B cell (primary cell): ENCODE results near the gene KCTD17. TPM values are rescaled to one million over a fixed set of nuclear protein-coding genes. Genes with fewer than 3 reads are reported as not detected.

ENCODE experiments used
- ATAC-seq: fragments of 200-7000 bp; cut with Tn5 transposase; one replicate; pipeline ENCODE4 v1.10.0; 2021; ENCODE audit warnings: low read depth, mild to moderate bottlenecking, moderate number of reproducible peaks, moderate library complexity
- CTCF ChIA-PET: fragments of 350-600 bp; sonication (Branson Sonifier 250); formaldehyde crosslinking; loops from one replicate; lab custom pipeline; 2021; ENCODE audit warnings: antibody characterized with exemption, inconsistent platforms; lab: Charles Lee
- POLR2A ChIA-PET: fragments of 350-600 bp; sonication (Branson Sonifier 250); formaldehyde crosslinking; loops from one replicate; lab custom pipeline; 2021; ENCODE audit warnings: antibody characterized with exemption; lab: Charles Lee
- DNase-seq: peaks from one replicate; pipeline ENCODE4 v3.0.0; 2013
- H2AFZ ChIP-seq: 2 replicates; pipeline ENCODE4 v1.6.1; 2012; ENCODE audit warnings: mild to moderate bottlenecking, low read depth, low read length; ENCODE audit not compliant: insufficient read depth, poor library complexity, severe bottlenecking
- H3K27ac ChIP-seq, 2 donors: 1 replicate in 1 of 2; 2 replicates in 1 of 2; pipeline ENCODE4 v1.5.1; 2012 to 2013; ENCODE audit warnings: low read length in 2 of 2, mild to moderate bottlenecking in 2 of 2, moderate library complexity in 1 of 2
- H3K27me3 ChIP-seq, 4 experiments: fragments of 200-600 bp in 1 of 4; sonication (generic) in 1 of 4; replicated peaks in 1 of 4; 1 replicate in 2 of 4; 2 replicates in 2 of 4; pipeline versions ENCODE4 v1.6.1 to v1.7.0; 2013 to 2016; ENCODE audit warnings: low read length in 3 of 4, mild to moderate bottlenecking in 2 of 4, mixed read lengths in 1 of 4, moderate library complexity in 1 of 4; ENCODE audit not compliant: insufficient read depth in 4 of 4, control insufficient read depth in 3 of 4; ENCODE audit errors: control extremely low read depth in 1 of 4
- H3K36me3 ChIP-seq, 2 experiments: replicated peaks in 1 of 2; 1 replicate in 1 of 2; 2 replicates in 1 of 2; pipeline versions ENCODE4 v1.6.1 to v1.7.1; 2013; ENCODE audit warnings: low read length in 1 of 2; ENCODE audit not compliant: insufficient read depth in 2 of 2, control insufficient read depth in 1 of 2; ENCODE audit errors: control extremely low read depth in 1 of 2, extremely low read depth in 1 of 2
- H3K4me1 ChIP-seq, 2 donors: fragments of 200-600 bp in 1 of 2; sonication (generic) in 1 of 2; 1 replicate in 1 of 2; 2 replicates in 1 of 2; pipeline versions ENCODE4 v1.5.1 to v1.6.1; 2013 to 2017; ENCODE audit warnings: low read length in 2 of 2; ENCODE audit not compliant: control insufficient read depth in 2 of 2, insufficient read depth in 2 of 2
- H3K4me2 ChIP-seq: replicated peaks from 2 replicates; pipeline ENCODE3; 2012; ENCODE audit warnings: mild to moderate bottlenecking, low read depth, low read length; ENCODE audit not compliant: poor library complexity, severe bottlenecking
- H3K4me3 ChIP-seq, 5 experiments: fragments of 200-600 bp in 1 of 5; sonication (generic) in 1 of 5; 1 replicate in 3 of 5; 2 replicates in 2 of 5; pipeline versions ENCODE4 v1.5.1 to v1.7.0; 2011 to 2016; ENCODE audit warnings: low read length in 4 of 5, mild to moderate bottlenecking in 4 of 5, low read depth in 2 of 5, control low read depth in 1 of 5, moderate library complexity in 1 of 5; ENCODE audit not compliant: insufficient read depth in 1 of 5; ENCODE audit errors: control extremely low read depth in 1 of 5, extremely low read depth in 1 of 5
- H3K79me2 ChIP-seq: fragments of 200-600 bp; sonication (generic); one replicate; pipeline ENCODE4 v1.6.0; 2016; ENCODE audit warnings: low read length; ENCODE audit not compliant: control insufficient read depth, insufficient read depth
- H3K9ac ChIP-seq: fragments of 200-600 bp; sonication (generic); 2 replicates; pipeline ENCODE4 v1.6.1; 2017; ENCODE audit warnings: mild to moderate bottlenecking, low read length, moderate library complexity
- H3K9me3 ChIP-seq, 3 donors: one replicate each; pipeline versions ENCODE4 v1.6.1 to v1.7.1; 2013; ENCODE audit warnings: low read length in 2 of 3; ENCODE audit not compliant: control insufficient read depth in 2 of 3, insufficient read depth in 1 of 3; ENCODE audit errors: control extremely low read depth in 1 of 3
- H4K20me1 ChIP-seq: 2 replicates; pipeline ENCODE4 v1.6.0; 2012; ENCODE audit warnings: mild to moderate bottlenecking, low read length; ENCODE audit not compliant: insufficient read depth, control insufficient read depth, poor library complexity, severe bottlenecking
- H3K27ac Mint-ChIP-seq: one replicate; pipeline ENCODE4 v1.8.0; 2021; ENCODE audit warnings: mixed read lengths
- H3K27me3 Mint-ChIP-seq: one replicate; pipeline ENCODE4 v1.8.0; 2021; ENCODE audit warnings: mixed read lengths
- H3K4me1 Mint-ChIP-seq: one replicate; pipeline ENCODE4 v1.8.0; 2021; ENCODE audit warnings: mixed read lengths
- H3K4me3 Mint-ChIP-seq: one replicate; pipeline ENCODE4 v1.8.0; 2021; ENCODE audit warnings: mixed read lengths
- H3K9me3 Mint-ChIP-seq: one replicate; pipeline ENCODE4 v1.8.0; 2022; ENCODE audit warnings: mixed read lengths; ENCODE audit not compliant: insufficient read depth
- CTCF ChIP-seq: fragments of 200-600 bp; IDR thresholded peaks from one replicate; pipeline ENCODE4 v1.8.0; 2022; ENCODE audit warnings: antibody characterized with exemption, mild to moderate bottlenecking
- EZH2 ChIP-seq: IDR thresholded peaks from 2 replicates; pipeline ENCODE4 v1.6.1; 2012; ENCODE audit warnings: borderline replicate concordance, low read depth, mild to moderate bottlenecking, moderate library complexity, low read length; ENCODE audit not compliant: insufficient read depth, poor library complexity, severe bottlenecking
- WGBS: methylation state at CpG from one replicate; pipeline ENCODE4 v1.1.5; 2013; ENCODE audit warnings: missing lambda C conversion rate; ENCODE audit not compliant: insufficient coverage; 5-methylcytosine and 5-hydroxymethylcytosine counted together
- intact Hi-C: fragments of 100-400 bp; cut with micrococcal nuclease; formaldehyde crosslinking; loops from one replicate; pipeline ENCODE4 v1.10.0; 2022
- polyA plus RNA-seq: library from polyadenylated mRNA; depleted of rRNA; stranded (reverse); fragments of >200 nt; gene quantifications from 2 replicates; pipeline ENCODE4 v1.2.3, GENCODE V29; 2012
- total RNA-seq, 2 donors: library from RNA; stranded (reverse); fragments of 120-200 nt in 1 of 2; gene quantifications; 1 replicate in 1 of 2; 2 replicates in 1 of 2; pipeline versions ENCODE4 v1.2.3 to v1.2.4, GENCODE V29; 2013 to 2022

The KCTD17 gene
- total and polyA plus RNA-seq, 2 donors (not counting 1 experiment from before 2014, with no cell fraction given): 29.0 to 41.3 TPM

- Mint-ChIP-seq H3K27me3 (peaks cover 10% of the 10 kb centered on the region), H3K27ac (no peak overlapping the region), H3K4me3 (no peak overlapping the region), H3K4me1 (peaks cover 2% of the 10 kb centered on the region), H3K9me3 (no peaks in the 10 kb centered on the region)
- DNase-seq: no peak
- TF ChIP-seq CTCF: no peak
- no peak for TF ChIP-seq EZH2
- intact Hi-C loops: no loop called here
- no peak overlapping the region for H3K9ac ChIP-seq
- H3K79me2 ChIP-seq: no peaks in the 10 kb centered on the region
- H3K27ac ChIP-seq: no peak overlapping the region
- POLR2A ChIA-PET: no interaction called here
- no peaks in the 10 kb centered on the region for H3K27me3 ChIP-seq
- H3K4me2 ChIP-seq: no peak overlapping the region
- H3K4me3 ChIP-seq: no peak overlapping the region
- H3K4me1 ChIP-seq: no peaks in the 10 kb centered on the region
- ATAC-seq: no peak
- H4K20me1 ChIP-seq: no peaks in the 10 kb centered on the region
- CTCF ChIA-PET: no interaction called here
- H2AFZ ChIP-seq: no peak overlapping the region
- no peaks in the 10 kb centered on the region for H3K9me3 ChIP-seq
- H3K36me3 ChIP-seq: no peaks in the 10 kb centered on the region
- WGBS: 32% methylated on average over 7 of the region's 7 CpGs
Observed at GRCh38 chr22:37105154-37105553, 53.6 kb downstream of the KCTD17 start.

- no peak overlapping the region for H3K27ac Mint-ChIP-seq
- H4K20me1 ChIP-seq: no peaks in the 10 kb centered on the region
- ChIA-PET CTCF (no interaction called here), POLR2A (no interaction called here)
- TF ChIP-seq CTCF (no peak), EZH2 (no peak)
- no peaks in the 10 kb centered on the region for H3K27me3 ChIP-seq
- no peak overlapping the region for H3K4me3 ChIP-seq
- no peak overlapping the region for H3K9ac ChIP-seq
- no peak overlapping the region for H3K4me2 ChIP-seq
- no peaks in the 10 kb centered on the region for H3K4me1 Mint-ChIP-seq
- H3K4me1 ChIP-seq: no peaks in the 10 kb centered on the region
- no peak for DNase-seq
- no peak for ATAC-seq
- no peak overlapping the region for H3K27ac ChIP-seq
- H3K79me2 ChIP-seq: no peaks in the 10 kb centered on the region
- intact Hi-C loops: no loop called here
- no peaks in the 10 kb centered on the region for H3K36me3 ChIP-seq
- H3K27me3 Mint-ChIP-seq: peaks cover 10% of the 10 kb centered on the region
- H2AFZ ChIP-seq: no peak overlapping the region
- WGBS: no CpG with 5 or more reads among the region's 5 CpGs
- H3K4me3 Mint-ChIP-seq: no peak overlapping the region
- H3K9me3 Mint-ChIP-seq: no peaks in the 10 kb centered on the region
- H3K9me3 ChIP-seq: no peaks in the 10 kb centered on the region
Observed at GRCh38 chr22:37105990-37106389, 54.4 kb downstream of the KCTD17 start.
